Stimulated activated naive B cell treated with anti-CD40 and anti-IgM and Interleukin-4, amounts not matched to agents 10 μg/mL and 1 μg/mL and 100 μg/mL, for 72 hours (primary cell): Measurements from ENCODE around the gene EEFSEC.
A peak's percentile ranks its signal among the peaks of the same experiment; 100 is the strongest.

Experiments
- ATAC-seq, 2 donors: fragments of 150-1000 bp; cut with Tn5 transposase; replicated peaks; 2 replicates each; pipeline ENCODE4 v1.10.0; 2021; ENCODE audit warnings: moderate library complexity in 1 of 2
- DNase-seq: peaks from one replicate; pipeline ENCODE4 v3.0.0; 2021
- H3K27ac Mint-ChIP-seq: one replicate; pipeline ENCODE4 v1.8.0; 2022; ENCODE audit warnings: mild to moderate bottlenecking, mixed read lengths
- H3K27me3 Mint-ChIP-seq, 2 donors: one replicate each; pipeline ENCODE4 v1.8.0; 2022; ENCODE audit warnings: mixed read lengths in 2 of 2
- H3K36me3 Mint-ChIP-seq, 2 donors: one replicate each; pipeline ENCODE4 v1.8.0; 2022; ENCODE audit warnings: mixed read lengths in 2 of 2, mild to moderate bottlenecking in 1 of 2
- H3K4me1 Mint-ChIP-seq, 2 donors: one replicate each; pipeline ENCODE4 v1.8.0; 2022; ENCODE audit warnings: mixed read lengths in 2 of 2, mild to moderate bottlenecking in 1 of 2
- H3K4me3 Mint-ChIP-seq, 2 donors: one replicate each; pipeline ENCODE4 v1.8.0; 2022; ENCODE audit warnings: mild to moderate bottlenecking in 2 of 2, mixed read lengths in 2 of 2, moderate library complexity in 1 of 2
- H3K9me3 Mint-ChIP-seq, 2 donors: one replicate each; pipeline ENCODE4 v1.8.0; 2022; ENCODE audit warnings: mixed read lengths in 2 of 2, mild to moderate bottlenecking in 1 of 2

EEFSEC gene

DNA sequence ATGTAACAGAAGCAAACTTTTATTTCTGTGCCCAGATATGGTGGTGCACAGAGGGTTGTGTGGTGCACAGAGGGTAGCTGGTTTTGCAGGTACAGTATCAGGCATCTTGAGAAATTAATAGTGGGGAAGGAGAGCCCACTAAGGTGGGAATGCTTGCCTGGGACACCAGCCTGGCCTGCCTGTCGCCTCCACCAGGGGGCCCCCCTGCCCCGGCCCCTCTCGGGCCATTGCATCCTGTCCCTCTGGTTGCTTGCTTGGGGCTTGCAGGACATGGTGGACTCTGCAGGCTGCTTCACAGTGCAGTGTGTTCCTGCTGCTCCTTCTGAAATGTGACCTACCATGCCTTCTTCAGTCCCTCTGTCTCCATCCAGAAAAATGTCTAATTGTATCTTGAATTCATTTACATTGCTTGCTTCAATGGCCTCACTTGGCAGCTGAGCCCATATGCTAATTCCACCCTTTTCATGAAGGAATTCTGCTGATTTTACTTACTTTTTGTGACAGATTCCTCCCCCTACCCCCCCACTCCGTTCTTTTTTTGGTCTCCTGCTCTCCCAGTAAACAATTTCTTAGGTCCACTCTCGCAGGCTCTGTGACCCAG, 73.6 kb downstream of the EEFSEC start:
- H3K9me3 Mint-ChIP-seq, result peaks cover 5% of the 10 kb centered on the region in 2 donors
- no peak for DNase-seq
- peaks cover 24 to 33% of the 10 kb centered on the region in 2 donors for H3K36me3 Mint-ChIP-seq
- H3K27ac Mint-ChIP-seq, result no peak overlapping the region
- no peak overlapping the region for H3K4me3 Mint-ChIP-seq
- ATAC-seq, result peak; percentile 36 to 45
- peaks cover 3 to 24% of the 10 kb centered on the region in 2 donors for H3K4me1 Mint-ChIP-seq
- H3K27me3 Mint-ChIP-seq, result no peaks in the 10 kb centered on the region

DNA sequence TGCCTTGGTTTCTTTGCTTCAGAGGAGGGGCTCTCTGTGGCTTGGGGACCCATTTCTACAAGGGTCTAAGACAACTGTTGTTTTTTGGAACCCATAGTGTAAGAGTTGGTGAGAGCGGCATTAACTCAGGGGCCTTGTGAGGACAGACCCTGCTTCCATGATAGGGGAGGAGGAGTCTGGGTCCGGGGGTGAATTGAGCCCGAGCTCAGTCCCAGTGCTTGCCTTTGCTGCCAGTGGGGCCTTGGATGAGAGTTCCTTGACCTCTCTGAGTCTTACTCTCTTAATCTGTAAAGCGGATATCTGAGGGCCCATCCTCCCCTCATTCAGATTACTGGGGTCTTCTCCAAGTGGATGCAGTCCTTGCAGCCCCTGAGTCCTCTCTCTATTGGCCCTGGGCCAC, 74.2 kb downstream of the EEFSEC start:
- Mint-ChIP-seq H3K4me1 (peaks cover 3 to 24% of the 10 kb centered on the region in 2 donors), H3K36me3 (peaks cover 24 to 32% of the 10 kb centered on the region in 2 donors), H3K27me3 (no peaks in the 10 kb centered on the region), H3K4me3 (no peak overlapping the region), H3K9me3 (peaks cover 5% of the 10 kb centered on the region in 2 donors), H3K27ac (no peak overlapping the region)
- ATAC-seq, result no peak
- no peak for DNase-seq

GRCh38 chr3:128228366-128228910, 75.2 kb downstream of the EEFSEC start:
- Mint-ChIP-seq H3K9me3 (peaks cover 4% of the 10 kb centered on the region in 2 donors), H3K36me3 (peaks cover 19 to 27% of the 10 kb centered on the region in 2 donors), H3K27ac (no peak overlapping the region), H3K4me3 (no peak overlapping the region), H3K4me1 (peaks cover 3 to 24% of the 10 kb centered on the region in 2 donors), H3K27me3 (no peaks in the 10 kb centered on the region)
- DNase-seq (no peak), ATAC-seq (no peak)

DNA sequence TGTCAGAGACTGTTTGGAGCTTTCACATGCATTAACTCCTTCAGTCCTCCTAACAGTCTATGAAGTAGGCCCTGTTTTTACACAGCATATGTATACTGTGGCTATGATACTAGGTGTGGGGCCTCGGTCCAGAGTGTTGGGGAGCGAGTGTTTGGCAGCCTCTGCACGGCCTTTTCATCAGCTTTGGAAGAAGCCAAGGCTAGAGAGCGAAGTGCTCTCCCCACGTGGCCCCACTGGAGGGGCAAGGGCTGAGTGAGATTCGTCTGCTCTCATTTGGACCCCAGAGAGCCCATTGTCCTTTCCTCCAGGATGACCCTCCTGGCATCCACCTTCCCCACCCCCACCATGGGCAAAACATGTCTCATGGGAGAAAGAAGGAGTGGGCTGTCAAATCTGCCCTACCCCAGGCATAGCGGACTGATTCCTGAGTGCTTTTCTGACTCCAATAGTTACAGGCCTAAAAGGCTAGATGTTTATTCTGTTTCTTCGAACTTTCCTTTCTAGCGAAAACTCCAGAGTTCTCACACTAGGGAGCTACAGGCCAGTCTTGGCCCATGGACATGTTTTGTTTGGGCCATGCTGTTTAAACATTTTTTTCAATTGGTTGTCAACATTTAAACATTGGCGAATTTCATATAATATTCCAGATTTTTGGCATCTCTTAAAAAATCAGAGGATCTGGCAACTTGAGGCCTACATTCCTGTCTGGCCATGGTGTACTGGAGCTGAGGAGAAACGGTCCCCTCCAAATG, 76.0 kb downstream of the EEFSEC start:
- Mint-ChIP-seq H3K4me3 (no peak overlapping the region), H3K9me3 (no peaks in the 10 kb centered on the region), H3K27ac (no peak overlapping the region), H3K27me3 (no peaks in the 10 kb centered on the region), H3K36me3 (peaks cover 13 to 18% of the 10 kb centered on the region in 2 donors), H3K4me1 (peaks cover 3 to 24% of the 10 kb centered on the region in 2 donors)
- ATAC-seq, result no peak
- no peak for DNase-seq

DNA sequence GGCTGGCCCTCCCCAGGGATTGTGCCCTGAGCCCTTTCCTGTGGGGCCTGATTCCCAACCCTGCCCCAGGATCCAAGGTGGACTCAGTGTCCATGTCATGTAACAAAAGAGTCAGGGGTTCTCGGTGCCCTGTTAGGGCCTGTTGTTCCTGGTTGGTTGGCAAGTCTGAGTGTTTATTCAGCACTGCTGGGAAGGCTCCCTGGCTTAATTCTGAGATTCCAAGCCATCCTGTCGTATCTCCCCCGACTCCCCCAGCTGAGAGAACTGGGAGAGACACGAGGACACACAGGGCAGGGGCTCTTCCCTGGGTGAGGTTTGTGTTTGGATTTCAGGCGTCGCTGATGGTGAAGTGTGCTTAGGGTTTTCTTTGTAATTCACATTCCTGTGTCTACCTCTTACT, 78.3 kb downstream of the EEFSEC start:
- no peaks in the 10 kb centered on the region for H3K27me3 Mint-ChIP-seq
- peaks cover 7 to 25% of the 10 kb centered on the region in 2 donors for H3K4me1 Mint-ChIP-seq
- no peak for DNase-seq
- no peak overlapping the region for H3K27ac Mint-ChIP-seq
- H3K4me3 Mint-ChIP-seq, result no peak overlapping the region
- no peak for ATAC-seq
- H3K9me3 Mint-ChIP-seq, result no peaks in the 10 kb centered on the region
- peaks cover 2 to 4% of the 10 kb centered on the region in 2 donors for H3K36me3 Mint-ChIP-seq

- H3K27ac Mint-ChIP-seq, result no peak overlapping the region
- H3K27me3 Mint-ChIP-seq, result no peaks in the 10 kb centered on the region
- H3K4me3 Mint-ChIP-seq, result no peak overlapping the region
- ATAC-seq (no peak), DNase-seq (no peak)
- peaks cover 2 to 4% of the 10 kb centered on the region in 2 donors for H3K36me3 Mint-ChIP-seq
- peaks cover 10 to 23% of the 10 kb centered on the region in 2 donors for H3K4me1 Mint-ChIP-seq
- no peaks in the 10 kb centered on the region for H3K9me3 Mint-ChIP-seq
Observed at GRCh38 chr3:128232376-128233178, 79.3 kb downstream of the EEFSEC start.

GRCh38 chr3:128235207-128235926, 82.1 kb downstream of the EEFSEC start:
- Mint-ChIP-seq H3K36me3 (peaks cover 3 to 4% of the 10 kb centered on the region in 2 donors), H3K4me1 (peaks cover 13 to 26% of the 10 kb centered on the region in 2 donors), H3K9me3 (no peaks in the 10 kb centered on the region), H3K27me3 (no peaks in the 10 kb centered on the region), H3K4me3 (no peak overlapping the region), H3K27ac (no peak overlapping the region)
- DNase-seq (no peak), ATAC-seq (no peak)

DNA sequence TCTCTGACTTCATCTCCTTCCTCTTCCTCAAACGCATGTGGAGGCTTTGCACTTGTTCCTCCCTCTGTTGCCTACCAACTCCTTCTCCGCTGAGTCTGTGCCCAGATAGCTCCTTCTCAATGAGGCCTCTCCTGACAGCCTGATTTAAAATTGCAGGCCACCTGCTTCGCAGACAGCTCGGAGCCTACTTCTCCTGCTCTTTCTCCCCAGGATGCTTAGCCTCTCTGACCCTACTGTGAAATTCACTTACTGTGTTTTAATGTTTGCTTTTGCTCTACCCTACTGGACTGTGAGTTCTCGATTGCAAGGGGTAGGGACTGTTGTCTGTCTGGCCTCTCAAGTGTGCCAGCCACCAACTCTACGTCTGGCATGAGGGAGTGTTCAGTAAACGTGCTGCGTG, 83.4 kb downstream of the EEFSEC start:
- ATAC-seq (no peak), DNase-seq (no peak)
- peaks cover 13 to 31% of the 10 kb centered on the region in 2 donors for H3K4me1 Mint-ChIP-seq
- peaks cover 3 to 4% of the 10 kb centered on the region in 2 donors for H3K36me3 Mint-ChIP-seq
- peak overlapping the region; percentile 59 for H3K27ac Mint-ChIP-seq
- no peaks in the 10 kb centered on the region for H3K27me3 Mint-ChIP-seq
- H3K9me3 Mint-ChIP-seq, result no peaks in the 10 kb centered on the region
- H3K4me3 Mint-ChIP-seq, result no peak overlapping the region

DNA sequence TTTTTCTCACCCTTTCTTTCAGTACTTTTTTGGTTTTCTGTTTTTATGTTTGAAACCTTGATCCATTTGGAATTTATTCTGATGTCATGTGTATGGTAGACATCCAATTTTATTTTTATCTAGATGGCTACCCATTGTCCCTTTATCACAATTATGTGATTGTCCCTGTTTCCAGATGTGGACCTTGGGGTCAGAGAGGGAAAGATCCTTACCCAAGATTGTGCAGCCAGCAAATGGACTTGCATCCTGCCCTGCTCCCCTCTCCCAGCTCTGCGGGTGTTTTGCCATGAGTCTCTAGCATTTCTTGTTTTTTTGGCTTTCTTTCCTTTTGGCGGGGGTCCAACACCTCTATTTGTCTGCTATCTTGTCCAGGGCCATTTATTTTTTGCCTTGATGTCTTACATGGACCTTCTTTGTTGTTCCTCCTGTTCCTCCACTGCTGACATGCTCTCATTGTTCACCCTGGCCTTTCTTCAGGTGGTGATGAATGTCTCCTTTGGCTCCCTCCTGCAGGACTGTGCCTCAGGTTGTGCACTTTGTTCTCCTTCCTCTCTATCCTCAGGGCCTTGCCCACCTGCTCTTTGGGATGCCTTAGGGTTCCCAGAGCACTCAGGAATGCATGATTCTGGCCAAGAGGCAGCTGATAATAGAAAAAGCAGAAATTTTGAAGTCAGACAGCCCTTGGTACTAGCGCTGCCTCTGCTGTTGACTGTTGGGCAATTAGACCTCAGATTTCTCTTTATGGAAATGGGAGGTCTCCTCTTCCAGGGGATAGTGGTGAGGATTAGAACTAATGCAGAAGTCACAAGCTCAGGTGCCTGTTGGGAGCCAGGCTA, 84.3 kb downstream of the EEFSEC start:
- DNase-seq, result no peak
- Mint-ChIP-seq H3K27me3 (no peaks in the 10 kb centered on the region), H3K4me3 (no peak overlapping the region), H3K4me1 (peaks cover 13 to 31% of the 10 kb centered on the region in 2 donors), H3K27ac (no peak overlapping the region), H3K36me3 (peaks cover 3 to 4% of the 10 kb centered on the region in 2 donors), H3K9me3 (no peaks in the 10 kb centered on the region)
- ATAC-seq, result no peak

DNA sequence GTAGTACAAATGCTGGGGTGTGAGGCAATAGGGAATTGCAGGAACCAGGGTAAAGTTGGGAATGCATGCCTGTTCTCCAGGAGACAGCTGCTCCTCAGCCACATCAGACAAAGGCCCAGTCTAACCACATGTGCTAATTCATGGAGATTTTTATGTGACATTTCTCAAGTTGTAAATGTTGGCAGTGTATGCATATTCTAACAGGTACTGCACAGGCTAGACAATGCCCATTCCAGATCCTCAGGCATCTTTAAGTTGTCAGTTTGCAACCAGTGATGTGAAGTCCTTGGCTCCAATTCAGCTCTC, 84.9 kb downstream of the EEFSEC start:
- no peak overlapping the region for H3K27ac Mint-ChIP-seq
- H3K27me3 Mint-ChIP-seq, result no peaks in the 10 kb centered on the region
- H3K9me3 Mint-ChIP-seq, result no peaks in the 10 kb centered on the region
- peaks cover 3 to 4% of the 10 kb centered on the region in 2 donors for H3K36me3 Mint-ChIP-seq
- H3K4me1 Mint-ChIP-seq, result peaks cover 13 to 31% of the 10 kb centered on the region in 2 donors
- no peak for ATAC-seq
- H3K4me3 Mint-ChIP-seq, result no peak overlapping the region
- DNase-seq, result no peak

- no peaks in the 10 kb centered on the region for H3K9me3 Mint-ChIP-seq
- no peak overlapping the region for H3K27ac Mint-ChIP-seq
- no peaks in the 10 kb centered on the region for H3K27me3 Mint-ChIP-seq
- no peak overlapping the region for H3K4me3 Mint-ChIP-seq
- ATAC-seq, result no peak
- peaks cover 13 to 36% of the 10 kb centered on the region in 2 donors for H3K4me1 Mint-ChIP-seq
- peaks cover 7 to 11% of the 10 kb centered on the region in 2 donors for H3K36me3 Mint-ChIP-seq
- DNase-seq, result no peak
Observed at GRCh38 chr3:128239304-128239703, 86.0 kb downstream of the EEFSEC start.

DNA sequence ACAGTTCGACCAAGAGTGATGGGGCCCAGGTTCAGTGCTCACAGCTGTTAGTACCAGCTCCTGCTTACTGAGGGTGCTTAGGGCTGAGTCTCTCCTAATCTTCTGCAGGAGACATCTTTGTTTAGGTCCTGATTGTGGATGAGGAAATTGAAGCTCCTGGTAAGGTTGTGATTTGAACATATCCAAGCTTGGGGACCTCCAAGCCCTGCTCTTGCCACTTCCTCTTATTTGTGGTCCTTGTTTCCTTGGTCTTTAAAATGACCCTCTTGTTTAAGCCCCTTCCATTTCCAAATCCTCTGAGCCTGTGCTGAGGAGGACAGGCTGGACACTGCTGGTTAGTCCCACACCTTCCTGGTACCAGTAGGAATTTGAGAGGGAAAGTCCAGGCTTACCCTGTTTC, 87.0 kb downstream of the EEFSEC start:
- Mint-ChIP-seq H3K4me3 (no peak overlapping the region), H3K4me1 (peaks cover 13 to 36% of the 10 kb centered on the region in 2 donors), H3K36me3 (peaks cover 14% of the 10 kb centered on the region in 2 donors), H3K27me3 (no peaks in the 10 kb centered on the region), H3K27ac (no peak overlapping the region), H3K9me3 (no peaks in the 10 kb centered on the region)
- DNase-seq (no peak), ATAC-seq (no peak)

DNA sequence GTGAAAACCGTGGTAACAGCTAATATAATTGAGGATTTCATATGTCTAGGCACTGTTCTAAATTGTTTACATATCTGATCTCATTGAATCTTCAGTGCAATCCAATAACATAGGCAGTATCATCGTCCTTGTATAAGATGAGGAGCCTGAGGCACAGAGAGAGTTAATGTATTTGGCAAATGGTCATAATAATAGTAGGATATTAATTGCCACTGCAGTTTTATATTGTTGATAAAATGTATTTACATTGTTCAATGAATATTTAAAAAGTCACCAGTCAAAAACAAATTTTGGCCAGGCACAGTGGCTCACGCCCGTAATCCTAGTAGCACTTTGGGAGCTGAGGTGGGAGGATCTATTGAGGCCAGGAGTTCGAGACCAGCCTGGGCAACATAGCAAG, 88.5 kb downstream of the EEFSEC start:
- H3K27me3 Mint-ChIP-seq, result no peaks in the 10 kb centered on the region
- no peak overlapping the region for H3K4me3 Mint-ChIP-seq
- peaks cover 8 to 22% of the 10 kb centered on the region in 2 donors for H3K4me1 Mint-ChIP-seq
- DNase-seq (no peak), ATAC-seq (no peak)
- H3K36me3 Mint-ChIP-seq, result peaks cover 14 to 22% of the 10 kb centered on the region in 2 donors
- H3K9me3 Mint-ChIP-seq, result no peaks in the 10 kb centered on the region
- H3K27ac Mint-ChIP-seq, result no peak overlapping the region
